Fibroblast of the conjunctiva (primary cell): ENCODE results near the gene SELPLG.
"Not testable (repeated sequence)": the region's sequence is repeated elsewhere in the genome, so short reads cannot be mapped to it uniquely, and the experiment has no call there.

Experiments used
- DNase-seq: peaks from one replicate; pipeline ENCODE4 v3.0.0-alpha.2; 2010; ENCODE audit warnings: low read depth

The SELPLG gene

GRCh38 chr12:108638141-108638827, 4.6 kb upstream of the SELPLG start:
- no peak for DNase-seq

- no peak for DNase-seq
Measured at GRCh38 chr12:108637222-108637971, 3.7 kb upstream of the SELPLG start.

GRCh38 chr12:108635997-108636808, 2.5 kb upstream of the SELPLG start:
- no peak for DNase-seq

- no peak for DNase-seq
Measured at GRCh38 chr12:108635201-108635996, 1.7 kb upstream of the SELPLG start.

- DNase-seq: no peak
Measured at GRCh38 chr12:108634341-108634751, 652 bp upstream of the SELPLG start.

GRCh38 chr12:108633081-108633533, 587 bp downstream of the SELPLG start:
- no peak for DNase-seq

GRCh38 chr12:108631261-108631660, 2.4 kb downstream of the SELPLG start:
- DNase-seq: not testable (repeated sequence)

- DNase-seq: no peak
Measured at GRCh38 chr12:108630481-108631207, 3.0 kb downstream of the SELPLG start.

- no peak for DNase-seq
Measured at GRCh38 chr12:108629824-108630476, 3.7 kb downstream of the SELPLG start.

GRCh38 chr12:108629151-108629550, 4.5 kb downstream of the SELPLG start:
- no peak for DNase-seq

GRCh38 chr12:108627134-108627920, 6.4 kb downstream of the SELPLG start:
- DNase-seq: no peak

GRCh38 chr12:108625228-108625627, 8.5 kb downstream of the SELPLG start:
- no peak for DNase-seq

- DNase-seq: no peak
Measured at GRCh38 chr12:108623577-108623976, 10.1 kb downstream of the SELPLG start.

GRCh38 chr12:108622921-108623514, 10.7 kb downstream of the SELPLG start:
- no peak for DNase-seq

- no peak for DNase-seq
Measured at GRCh38 chr12:108622421-108622820, 11.3 kb downstream of the SELPLG start.

GRCh38 chr12:108621161-108621560, 12.5 kb downstream of the SELPLG start:
- no peak for DNase-seq

- DNase-seq: peak; percentile 82
Measured at GRCh38 chr12:108620236-108620879, 13.3 kb downstream of the SELPLG start.

GRCh38 chr12:108619369-108620160, 14.1 kb downstream of the SELPLG start:
- DNase-seq: no peak
